GM19025 (cell line): ENCODE results near the gene BRS3.
"Not testable (repeated sequence)": the region's sequence is repeated elsewhere in the genome, so short reads cannot be mapped to it uniquely, and the experiment has no call there.

ENCODE experiments used
- ATAC-seq: cut with Tn5 transposase; IDR thresholded peaks from one replicate; pipeline ENCODE4 v1.9.1; 2021; ENCODE audit warnings: mild to moderate bottlenecking, low read depth, moderate library complexity; ENCODE audit not compliant: unreplicated experiment

The BRS3 gene

DNA sequence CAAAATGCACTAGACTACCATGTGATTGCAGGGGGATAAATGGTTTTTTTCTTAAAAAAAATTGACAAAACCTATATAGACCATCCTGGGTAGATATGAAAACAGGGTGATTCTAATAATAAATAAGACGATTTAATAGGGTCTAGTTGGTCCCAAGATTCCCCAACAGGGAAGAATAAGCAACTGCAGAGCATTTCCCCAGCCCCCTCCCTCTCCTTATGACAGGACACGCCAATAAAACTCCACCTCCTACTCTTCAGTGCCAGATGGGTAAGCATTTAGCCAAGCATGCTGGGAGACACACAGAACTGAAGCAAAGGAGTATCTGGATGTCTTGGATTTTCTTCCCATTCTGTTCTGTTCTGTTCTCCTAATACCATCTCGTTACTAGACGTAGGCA, at the start of gene BRS3:
BRS3 (plus strand) TSS at position 301 of the 400 bp plus-strand sequence. CDS start 168 bp downstream, outside the sequence.
- no peak for ATAC-seq

DNA sequence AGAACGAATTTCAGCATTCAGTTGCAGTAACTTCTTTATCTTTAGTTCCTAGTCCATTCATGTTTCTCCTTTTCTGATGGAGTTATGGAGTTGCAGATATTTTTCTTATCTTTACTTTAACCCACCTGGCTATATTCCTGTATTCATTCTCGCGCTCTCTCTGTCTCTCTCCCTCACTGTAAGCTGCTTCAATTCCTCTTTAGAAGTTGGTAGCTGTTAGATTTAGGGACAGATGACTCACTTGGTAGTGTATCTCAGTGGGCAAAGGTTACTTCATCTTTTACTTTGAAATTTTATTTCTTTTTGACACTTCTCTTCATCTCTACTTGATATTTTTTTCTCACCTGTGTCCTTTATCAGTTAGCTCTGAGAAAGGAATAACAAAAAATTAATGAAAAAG, 49.6 kb upstream of the BRS3 start:
- no peak for ATAC-seq

DNA sequence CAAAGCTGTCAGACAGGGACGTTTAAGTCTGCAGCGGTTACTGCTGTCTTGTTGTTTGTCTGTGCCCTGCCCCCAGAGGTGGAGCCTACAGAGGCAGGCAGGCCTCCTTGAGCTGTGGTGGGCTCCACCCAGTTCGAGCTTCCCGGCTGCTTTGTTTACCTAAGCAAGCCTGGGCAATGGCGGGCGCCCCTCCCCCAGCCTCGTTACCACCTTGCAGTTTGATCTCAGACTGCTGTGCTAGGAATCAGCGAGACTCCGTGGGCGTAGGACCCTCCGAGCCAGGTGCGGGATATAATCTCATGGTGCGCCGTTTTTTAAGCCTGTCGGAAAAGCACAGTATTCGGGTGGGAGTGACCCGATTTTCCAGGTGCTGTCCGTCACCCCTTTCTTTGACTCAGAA, 42.1 kb upstream of the BRS3 start:
- not testable (repeated sequence) for ATAC-seq

DNA sequence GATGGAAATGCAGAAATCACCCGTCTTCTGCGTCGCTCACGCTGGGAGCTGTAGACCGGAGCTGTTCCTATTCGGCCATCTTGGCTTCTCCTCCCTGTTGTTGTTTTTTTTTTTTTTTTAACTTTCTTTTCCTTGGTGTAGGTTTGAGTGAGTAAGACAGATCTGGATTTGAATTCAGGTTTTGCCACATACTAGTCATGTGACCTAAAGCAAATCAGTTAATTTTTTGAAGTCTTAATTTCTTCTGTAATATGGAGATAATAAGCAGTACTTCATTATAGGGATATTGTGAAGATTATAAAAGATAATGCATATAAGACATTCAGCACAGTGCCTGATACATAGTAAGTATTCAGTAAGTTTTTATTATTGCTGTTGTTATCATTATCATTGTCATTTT, 41.5 kb upstream of the BRS3 start:
- ATAC-seq: no peak

DNA sequence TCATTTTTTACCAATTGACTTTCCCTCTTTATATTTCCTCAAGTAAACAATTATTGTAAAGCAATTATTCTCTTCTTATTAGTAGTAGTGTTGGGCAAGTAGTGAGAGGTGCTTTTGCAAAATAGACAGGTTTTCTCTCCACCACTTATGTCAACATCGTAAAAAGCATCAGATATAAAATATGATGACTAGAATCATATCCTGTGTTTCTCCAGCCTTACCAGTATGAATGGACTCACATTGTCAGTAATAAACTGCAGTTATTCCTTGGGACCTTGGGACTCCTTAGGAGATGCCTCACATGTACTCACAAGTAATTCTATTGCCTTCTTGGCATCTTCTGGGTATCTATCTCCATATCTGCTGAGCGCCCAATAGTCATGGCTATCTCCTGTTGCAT, 40.4 kb upstream of the BRS3 start:
- ATAC-seq: no peak

DNA sequence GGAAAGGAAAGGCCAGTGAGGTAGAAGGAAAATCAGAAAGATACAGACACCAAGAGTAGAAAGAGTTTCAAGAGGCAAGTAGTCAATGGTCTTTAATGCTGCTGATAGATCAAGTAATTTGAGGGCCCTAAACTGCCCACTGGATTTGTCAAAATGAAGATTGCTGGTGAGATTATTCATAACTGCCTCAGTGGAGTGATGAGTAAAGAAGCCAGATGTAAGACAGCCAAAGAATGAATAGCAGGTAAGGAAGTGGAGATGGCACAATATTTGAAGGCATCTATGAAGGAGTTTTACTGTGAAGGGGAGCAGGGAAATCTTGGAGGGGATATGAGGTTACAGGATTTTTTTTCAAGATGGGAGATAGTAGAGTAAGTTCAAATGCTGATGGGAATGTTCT, 39.8 kb upstream of the BRS3 start:
- no peak for ATAC-seq

DNA sequence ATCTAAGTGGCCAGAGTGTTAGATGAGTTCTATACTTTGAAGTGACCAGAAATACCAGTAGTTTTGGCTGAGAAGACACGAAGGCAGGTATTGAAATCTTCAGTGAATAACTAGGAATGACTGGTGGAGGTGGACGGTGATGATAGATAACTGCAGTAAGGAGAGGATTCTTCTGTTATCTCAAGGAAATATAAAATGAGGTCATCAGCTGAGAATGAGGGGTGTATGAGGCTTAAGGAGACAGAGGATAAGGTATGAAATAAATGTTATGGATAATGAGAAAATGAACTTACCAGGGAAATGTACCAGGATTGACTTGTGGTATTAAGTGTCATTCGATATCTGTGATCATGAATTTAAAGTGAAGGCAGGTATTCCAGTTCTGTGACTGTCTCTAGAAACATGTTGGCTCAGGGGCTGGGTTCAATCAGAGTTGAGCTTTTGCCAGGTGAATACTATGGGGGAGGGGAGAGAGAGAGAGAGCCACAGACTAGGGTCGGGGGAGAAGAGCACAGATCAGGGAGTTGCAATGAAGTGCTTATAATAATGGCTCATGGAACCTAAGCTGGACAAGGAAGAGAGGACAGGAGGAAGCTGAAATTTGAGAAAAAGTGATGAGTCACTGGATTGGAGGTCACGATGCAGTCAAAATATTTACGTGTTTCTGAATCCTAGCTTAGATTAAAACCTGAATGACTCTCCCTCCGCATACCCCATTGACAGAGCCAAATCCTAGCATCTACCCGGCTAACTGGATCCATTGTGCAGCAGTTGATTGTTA, 37.5 kb upstream of the BRS3 start:
- no peak for ATAC-seq

DNA sequence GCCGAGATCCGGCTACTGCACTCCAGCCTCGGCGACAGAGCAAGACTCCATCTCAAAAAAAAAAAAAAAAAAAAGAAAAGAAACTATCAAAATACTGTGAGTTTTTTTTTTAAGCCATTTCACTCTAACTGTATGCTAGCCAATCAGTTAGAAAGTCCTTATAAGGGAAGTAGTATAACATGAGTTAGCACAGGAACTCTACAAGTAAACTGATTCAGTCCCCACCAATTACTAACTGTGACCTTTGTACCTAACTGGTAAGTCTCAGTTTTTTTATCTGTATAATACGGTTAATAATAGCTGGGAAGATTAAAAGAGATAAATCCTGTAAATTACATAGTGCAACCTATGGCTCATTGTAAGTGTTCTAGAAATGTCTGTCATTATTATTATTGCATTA, 35.1 kb upstream of the BRS3 start:
- no peak for ATAC-seq

DNA sequence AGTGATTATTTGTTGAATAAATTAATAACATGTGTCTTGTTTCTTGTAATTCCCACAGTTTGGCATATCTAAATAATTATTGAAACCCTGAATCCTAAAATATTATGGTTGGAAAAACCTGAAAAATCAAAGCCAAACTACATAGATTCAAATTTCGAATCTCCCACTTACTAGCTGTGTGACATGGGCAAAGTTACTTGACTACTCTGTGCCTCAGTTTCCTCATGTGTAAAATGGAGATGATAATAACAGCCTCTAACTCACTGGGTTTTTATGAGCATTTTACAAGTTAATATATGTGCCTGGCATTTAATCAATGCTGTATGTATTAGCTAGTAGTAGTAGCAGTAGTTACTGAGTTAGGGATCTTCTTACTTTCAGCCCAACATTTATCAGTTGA, 34.6 kb upstream of the BRS3 start:
- no peak for ATAC-seq

DNA sequence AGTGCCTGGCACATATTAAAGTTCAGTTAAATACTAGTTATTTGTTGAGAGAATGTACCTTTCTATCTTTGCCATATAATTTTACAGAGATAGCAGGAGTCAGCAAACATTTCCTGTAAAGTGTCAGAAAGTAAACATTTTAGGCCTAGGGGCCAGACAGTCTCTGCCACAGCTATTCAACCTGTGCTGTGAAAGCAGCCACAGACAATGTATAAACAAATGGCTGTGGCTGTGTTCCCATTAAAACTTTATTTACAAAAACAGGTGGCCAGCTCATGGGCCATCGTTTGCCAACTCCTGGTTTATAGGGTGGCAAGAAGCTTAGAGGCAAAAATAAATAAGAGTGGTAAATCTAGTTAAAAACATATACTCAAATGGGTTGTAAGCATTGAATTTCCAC, 34.0 kb upstream of the BRS3 start:
- ATAC-seq: no peak

DNA sequence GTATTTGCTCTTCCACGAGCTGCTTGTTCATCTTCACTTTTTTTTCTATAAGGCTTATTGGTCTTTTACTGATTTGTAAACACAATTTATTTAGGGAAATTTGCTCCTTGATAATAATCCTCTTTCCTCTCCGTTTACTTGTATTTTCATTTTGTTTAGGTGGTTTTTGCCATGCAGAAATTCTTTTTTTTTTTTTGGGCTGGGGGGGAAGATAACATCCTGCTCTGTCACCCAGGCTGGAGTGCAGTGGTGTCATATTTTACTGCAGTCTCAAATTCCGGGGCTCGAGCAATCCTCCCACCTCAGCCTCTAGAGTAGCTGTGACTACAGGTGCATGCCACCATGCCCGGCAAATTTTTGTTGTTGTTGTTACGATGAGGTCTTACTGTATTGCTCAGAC, 31.6 kb upstream of the BRS3 start:
- no peak for ATAC-seq

DNA sequence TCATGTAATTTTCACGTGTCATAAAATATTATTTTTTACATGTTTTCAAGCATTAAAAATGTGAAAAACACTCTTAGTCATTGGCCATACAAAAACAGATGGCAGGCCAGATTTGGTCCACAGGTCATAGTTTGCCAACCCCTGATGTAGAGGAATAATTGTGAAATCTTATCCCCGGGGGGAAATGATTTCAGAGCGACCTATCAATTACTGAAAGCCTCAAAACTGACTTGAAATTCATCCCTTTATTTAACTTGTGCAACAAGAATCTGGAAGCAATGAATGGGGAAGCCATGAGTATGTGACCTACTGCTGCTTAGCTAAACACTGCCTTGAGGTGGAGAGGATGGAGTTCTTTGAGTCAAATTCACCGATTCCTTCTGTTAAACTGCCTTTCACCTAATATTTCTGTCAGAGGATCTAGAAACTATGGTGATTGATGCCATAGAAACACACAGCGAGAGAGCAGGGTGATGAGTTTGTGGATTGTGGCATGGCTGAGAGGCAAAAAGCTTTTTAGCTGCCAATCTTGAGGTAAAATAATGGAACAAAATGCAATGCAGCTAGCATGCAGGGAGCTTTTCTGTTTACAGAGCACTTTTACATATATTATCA, 30.3 kb upstream of the BRS3 start:
- ATAC-seq: no peak

DNA sequence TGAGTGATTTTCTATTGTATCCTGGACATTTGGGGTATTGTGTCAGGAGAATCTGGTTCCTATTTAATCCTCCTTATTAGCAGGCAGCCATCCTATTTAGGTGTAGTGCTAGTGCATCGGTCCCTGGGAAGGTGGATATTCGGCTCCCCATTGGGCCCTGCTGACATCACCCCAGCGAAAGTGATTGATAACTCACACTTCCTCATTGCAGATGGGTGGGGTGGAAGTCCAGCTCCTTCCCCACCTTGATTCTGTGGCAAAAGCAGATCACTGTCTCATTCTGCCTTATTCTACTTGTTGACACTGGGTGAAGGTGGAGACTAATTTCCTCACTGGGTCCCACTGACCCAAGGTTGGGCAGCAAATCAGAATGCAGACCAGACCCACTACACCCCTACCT, 23.2 kb upstream of the BRS3 start:
- ATAC-seq: no peak

DNA sequence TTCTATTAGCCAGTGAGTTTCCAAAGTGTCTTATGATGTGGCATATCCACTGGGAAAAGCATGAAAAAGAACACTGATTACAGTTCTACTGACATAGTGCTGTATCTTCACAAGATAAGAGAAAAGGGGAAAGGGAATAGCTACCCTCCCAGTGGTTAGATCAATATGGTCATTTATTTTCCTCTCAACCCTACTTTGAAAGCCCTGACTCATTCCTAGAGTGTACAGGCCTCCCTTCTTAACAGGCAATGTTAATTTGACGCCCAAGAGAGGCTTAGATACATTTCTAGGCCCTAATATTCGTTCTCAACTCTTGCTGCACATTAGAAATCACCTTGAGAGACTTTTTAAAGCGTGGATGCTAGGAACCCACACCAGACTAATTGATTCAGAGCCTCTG, 20.4 kb upstream of the BRS3 start:
- ATAC-seq: no peak

DNA sequence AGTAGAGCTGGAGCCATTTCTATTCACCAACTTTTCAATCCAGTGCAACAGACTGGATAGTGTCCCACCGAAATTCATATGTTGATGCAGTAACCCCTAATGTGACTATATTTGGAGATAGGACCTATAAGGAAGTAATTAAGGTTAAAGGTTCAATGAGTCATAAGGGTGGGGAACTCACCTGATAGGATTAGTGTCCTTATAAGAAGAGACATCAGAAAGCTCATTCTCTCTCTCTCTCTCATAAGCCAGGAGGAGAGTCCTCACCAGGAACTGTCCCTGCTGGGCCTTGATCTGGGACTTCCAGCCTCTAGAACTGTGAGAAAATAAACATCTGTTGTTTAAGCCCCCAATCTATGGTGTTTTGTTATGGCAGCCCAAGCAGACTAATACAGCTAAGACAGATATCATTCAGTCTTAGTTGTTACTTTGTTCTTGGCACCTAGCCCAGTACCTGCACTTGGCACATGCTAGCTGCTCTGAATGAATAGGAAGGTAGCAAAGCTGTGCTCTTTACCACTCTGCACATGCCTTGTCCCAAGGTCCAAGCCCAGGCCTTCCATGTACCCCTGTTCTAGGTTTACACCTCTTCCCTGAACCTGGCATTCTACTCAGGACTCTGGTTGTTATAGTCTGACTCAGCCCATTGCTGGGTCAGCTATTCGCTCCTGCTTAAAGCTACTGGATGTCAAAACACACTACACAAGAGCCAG, 19.2 kb upstream of the BRS3 start:
- ATAC-seq: no peak

DNA sequence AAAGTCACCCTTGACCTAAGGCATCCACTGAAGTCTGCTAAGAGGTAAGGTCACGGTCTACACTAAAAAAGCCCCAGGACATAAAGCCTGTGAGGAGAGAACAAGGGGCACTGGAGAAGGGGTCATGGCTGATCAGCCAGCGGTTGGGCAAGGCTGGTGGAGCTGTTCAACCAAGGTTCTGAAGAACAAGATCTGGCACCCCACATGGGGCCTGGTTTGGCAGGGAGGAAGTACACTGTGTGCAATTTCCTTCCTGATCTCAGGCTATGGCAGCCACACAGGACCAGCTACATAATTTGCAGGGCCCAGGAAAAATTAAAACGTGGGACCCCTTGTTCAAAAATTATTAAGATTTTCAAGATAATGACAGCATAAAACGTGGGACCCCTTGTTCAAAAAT, 14.1 kb upstream of the BRS3 start:
- no peak for ATAC-seq

DNA sequence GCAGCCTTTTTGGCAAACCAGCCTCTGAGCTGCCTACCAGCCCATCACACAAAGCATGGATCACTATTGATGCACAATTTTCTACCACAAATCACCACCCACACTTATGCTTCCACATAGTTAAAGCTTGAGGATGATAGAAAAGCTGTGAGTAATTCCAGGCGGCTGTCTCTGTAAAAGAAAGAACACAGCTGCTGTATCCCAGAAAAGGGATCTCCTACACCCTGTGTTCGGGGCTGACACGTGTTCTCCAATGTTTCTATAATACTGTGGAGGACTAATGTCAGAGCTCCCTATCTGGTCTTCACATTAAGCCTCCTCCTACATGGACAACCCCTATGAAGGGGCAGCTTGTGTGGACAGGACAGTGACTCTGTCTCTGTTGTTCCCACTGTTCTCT, 12.5 kb upstream of the BRS3 start:
- no peak for ATAC-seq

DNA sequence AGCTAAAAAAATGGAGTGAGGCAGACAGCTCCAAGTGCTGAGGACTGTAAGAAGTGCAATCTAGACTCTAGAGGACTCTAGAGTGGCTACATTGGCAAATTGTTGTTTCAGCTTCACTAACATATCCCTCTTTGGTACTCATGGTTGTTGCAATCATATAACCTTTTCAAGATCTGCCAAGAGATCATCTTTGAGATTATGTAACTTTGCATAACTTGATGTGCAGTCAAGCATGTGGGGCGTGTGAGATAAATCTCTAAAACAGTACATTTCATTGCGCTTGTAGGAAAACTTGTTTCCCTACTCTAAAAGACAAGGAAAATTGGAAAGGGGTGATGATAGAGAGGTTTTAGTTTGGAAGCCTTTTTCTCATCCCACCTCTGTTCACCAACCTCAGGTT, 11.2 kb upstream of the BRS3 start:
- no peak for ATAC-seq

DNA sequence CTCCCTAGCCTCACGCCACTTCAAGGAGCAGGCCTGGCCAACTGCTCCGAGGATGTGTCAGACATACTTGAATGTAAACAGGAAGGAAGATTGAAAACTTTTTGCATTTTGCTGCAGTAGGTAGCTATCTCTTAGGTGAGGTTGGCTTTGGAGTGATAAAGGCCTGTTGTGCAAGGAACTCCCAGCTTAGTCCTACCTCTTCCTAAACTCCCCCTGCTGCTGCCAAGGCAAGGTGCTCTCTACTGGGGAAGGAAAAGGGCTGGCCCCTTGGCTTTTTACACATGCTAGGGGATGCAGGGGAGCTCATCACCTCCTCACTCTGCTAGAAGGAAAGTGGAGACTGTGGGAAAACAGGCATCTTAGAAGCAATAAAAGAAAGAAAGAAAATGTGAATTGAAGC, 10.7 kb upstream of the BRS3 start:
- ATAC-seq: no peak

DNA sequence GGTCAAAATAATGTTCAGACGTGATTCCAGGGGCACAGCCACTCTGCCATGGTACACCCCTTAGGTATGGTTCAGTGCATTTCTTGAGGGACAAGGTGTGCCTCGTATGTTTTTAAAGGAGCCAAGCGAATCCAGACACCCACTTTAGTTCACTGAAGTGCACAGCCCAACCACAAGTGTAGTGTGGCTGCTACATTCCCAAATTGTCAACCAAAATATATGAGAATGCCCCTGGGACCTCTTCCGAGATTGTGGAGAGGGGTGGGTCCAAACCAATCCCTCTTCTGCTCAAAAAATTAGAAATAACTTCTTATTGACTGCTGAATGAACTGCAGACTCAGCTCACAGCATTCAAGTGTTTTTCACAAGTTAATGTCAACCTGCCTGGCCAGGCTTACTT, 7.4 kb upstream of the BRS3 start:
- ATAC-seq: no peak

DNA sequence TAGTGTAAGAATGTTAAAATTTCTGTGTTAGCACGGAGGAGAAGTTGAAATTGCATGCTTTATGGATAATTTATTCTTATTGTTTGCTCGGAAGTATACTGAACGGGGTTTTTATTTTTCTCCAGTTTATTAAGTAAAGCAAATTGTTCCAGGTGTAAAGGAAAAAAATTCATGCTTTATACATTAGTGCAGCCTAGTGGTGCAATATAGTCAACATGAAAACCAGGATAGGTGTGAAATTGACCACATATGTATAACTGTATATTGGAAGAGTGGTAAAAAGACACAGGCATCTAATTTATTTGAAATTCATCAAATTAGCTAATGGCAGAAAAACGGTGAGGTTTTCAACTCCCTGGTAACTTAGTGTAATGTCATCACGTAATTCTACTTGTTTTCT, 959 bp downstream of the BRS3 start:
- no peak for ATAC-seq

DNA sequence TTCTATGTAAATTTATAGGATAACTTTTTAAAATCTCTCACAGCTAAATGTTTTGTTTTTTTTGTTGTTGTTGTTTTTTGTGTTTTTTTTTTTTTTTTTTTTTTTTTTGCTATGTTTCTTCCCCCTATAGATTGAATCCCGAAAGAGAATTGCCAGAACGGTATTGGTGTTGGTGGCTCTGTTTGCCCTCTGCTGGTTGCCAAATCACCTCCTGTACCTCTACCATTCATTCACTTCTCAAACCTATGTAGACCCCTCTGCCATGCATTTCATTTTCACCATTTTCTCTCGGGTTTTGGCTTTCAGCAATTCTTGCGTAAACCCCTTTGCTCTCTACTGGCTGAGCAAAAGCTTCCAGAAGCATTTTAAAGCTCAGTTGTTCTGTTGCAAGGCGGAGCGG, 4.1 kb downstream of the BRS3 start:
- no peak for ATAC-seq
